HG03280 (cell line): ENCODE data around the gene IL20RA.

ENCODE experiments used
- ATAC-seq: cut with Tn5 transposase; IDR thresholded peaks from one replicate; pipeline ENCODE4 v1.9.1; 2021; ENCODE audit warnings: mild to moderate bottlenecking, moderate library complexity; ENCODE audit not compliant: unreplicated experiment

The IL20RA gene

GRCh38 chr6:137045222-137045789 lies 541 bp upstream of the IL20RA start:
- ATAC-seq, result no peak

DNA sequence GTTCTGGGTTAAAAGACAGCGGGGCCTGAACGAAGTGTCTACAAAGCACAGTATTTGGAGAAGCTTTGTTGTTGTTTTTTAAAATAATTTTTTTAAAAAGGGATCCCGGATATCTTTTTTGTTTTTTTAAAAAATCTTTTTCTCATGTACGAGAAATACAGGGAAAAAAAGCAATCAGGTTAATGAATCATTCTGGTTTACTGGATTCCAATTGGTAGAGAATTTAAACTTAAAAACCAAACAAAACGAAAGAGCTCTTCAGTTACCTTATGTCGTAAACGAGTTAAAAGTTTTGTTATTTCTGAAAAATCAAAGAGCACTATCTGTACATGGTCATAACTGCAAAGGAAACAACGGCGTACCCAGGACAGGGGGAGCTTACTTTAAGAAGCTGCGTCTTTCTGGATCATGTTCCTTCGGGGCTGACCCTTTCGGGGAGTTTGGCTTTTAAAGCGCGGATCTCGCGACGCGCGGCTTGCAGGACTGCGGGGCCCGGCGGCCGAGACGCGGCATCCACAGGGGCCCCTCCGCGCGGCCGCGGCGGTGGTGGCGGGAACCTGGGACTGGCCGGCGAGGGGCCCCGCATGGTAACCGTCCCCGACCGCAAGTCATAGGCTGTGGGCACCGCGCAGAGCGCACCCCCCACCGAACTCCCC lies 927 bp downstream of the IL20RA start:
- no peak for ATAC-seq

DNA sequence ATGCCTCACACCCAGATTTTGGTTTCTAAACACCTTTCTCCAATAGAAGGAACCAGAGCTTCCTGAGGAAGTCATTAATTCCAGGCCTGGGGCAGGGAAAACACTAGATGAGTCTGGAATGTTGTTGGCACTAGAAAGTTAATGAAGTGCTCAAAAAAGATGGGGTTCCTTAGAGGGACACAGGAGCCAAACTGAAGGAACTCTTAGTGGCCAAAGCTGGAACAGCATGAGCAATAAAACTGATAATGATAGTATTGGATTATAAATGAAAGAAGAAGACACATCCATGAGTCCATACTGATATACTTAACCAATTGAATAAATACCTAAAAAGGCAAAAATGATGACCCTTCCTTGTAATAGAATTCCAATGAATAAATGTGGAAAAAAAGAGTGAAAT lies 4.4 kb downstream of the IL20RA start:
- no peak for ATAC-seq

GRCh38 chr6:137039010-137039409 lies 5.8 kb downstream of the IL20RA start:
- ATAC-seq, result no peak

DNA sequence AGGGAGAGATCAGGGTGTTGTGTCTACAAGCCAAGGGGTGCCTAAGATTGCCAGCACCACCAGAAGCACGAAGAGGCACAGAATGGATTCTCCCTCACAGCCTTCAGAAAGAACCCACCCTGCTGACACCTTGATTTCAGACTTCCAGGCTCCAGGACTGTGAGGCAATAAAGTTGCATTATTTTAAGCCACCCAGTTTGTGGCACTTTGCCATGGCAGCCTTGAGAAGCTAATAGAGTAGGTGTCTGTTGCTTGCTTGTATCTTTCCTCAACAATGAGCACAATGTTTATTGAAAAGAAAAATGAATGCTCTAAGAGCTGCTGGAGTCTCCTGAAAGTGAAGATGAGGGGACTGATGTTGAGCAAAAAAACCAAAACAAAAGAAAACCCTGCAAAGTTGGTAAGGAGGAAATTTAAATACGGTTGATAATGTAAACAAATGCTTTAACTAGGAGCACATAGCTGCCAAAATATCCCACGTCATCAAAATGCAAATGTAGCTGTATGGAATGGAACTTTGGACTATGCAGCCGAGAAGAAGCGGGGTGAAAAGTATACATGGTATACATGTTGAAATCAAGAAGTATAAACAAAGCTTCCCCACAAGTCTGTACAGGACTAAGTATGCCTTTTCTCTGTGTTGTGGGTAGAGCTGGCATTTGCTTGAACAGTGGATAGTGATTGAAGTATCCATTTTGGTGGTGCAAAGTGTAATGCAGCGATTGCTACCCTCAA lies 8.0 kb downstream of the IL20RA start:
- ATAC-seq, result no peak

DNA sequence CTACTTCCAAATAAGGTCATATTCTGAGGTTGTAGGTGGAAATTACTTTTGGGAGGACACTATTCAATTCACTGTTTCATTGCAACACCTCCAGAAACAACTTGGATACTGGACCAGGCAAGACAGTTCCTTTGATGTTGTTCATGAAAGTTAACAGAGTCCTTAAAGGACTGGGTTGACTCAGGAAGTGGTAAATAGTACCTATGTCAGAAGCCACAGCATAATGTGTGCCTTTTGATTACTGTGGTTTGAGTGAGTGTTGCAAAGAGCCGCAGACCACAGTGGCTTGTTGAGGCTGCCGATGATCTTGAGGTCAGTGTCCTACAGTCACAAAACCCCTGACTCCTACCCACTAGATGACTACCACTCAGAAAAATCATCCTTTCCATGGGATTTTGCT lies 10.9 kb downstream of the IL20RA start:
- peak; percentile 89 for ATAC-seq

DNA sequence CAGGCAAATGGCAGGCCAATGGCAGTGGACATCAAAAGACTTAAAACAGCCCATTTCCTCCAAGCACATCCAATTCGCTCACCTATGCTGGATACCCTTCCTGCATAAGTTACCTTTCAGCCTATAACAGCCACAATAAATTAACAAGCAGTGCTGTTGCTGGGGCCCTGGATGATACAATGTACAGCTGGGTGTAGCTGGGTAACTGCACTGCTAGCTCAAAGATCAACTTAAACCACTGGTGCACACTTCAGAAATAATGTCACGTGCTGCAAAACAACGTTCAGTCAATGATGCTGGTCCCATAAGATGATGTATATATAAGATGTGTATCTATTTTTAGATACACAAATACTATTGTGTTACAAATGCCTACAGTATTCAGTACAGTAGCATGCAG lies 13.6 kb downstream of the IL20RA start:
- no peak for ATAC-seq

GRCh38 chr6:137028912-137029311 lies 15.9 kb downstream of the IL20RA start:
- no peak for ATAC-seq

GRCh38 chr6:137025786-137026730 lies 18.7 kb downstream of the IL20RA start:
- ATAC-seq, result no peak

DNA sequence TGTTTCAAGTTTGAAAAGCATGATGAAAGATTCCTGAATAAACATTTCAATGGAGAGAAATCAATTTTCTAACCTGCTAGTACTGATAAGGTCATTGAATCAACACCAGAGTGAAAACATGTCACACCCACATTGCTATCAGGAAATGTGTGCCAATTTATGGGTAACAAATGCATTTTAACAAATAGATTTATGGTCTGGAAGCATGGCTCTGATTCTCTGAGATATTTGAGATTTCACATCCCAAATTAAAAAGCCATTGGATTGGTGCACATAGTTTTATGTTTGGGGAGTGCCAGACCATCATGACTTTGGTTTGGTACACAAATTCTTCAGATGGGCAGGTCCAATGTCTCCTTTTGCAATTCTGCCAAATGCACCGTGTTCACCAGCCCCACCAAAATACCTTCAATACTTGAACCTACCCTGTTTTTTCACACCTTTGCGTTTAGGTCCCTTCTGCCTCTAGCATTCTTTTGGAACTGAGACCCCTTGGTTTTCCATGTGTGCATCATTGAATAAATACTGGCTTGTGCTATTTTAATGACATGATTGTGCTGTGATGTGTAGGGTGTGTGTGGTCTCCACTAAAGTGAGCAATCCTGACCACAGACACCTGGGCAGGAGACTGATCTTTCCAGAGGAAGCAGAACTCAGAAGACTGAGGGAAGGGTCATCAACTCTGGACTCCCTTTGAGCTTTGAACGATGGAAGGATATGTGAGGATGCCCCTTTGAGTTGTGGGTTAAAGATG lies 20.4 kb downstream of the IL20RA start:
- ATAC-seq, result no peak

DNA sequence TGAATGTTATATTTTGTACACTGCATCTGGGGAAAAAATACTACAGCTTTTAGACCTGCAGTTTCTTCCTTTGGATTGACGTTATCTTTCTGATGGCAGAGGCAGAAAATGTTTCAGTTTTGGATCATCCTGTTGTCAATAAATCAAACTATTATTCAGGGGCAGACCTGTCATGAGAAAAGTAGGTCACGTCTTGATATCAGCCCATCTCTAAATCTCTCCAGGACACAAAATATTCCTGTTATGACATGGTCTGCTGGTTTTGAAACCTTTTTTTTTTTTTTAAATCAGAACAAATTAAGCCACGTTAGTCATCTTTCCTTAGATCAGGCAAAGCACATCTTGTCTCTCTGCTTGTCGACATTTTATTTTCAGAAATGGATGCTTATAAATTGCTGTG lies 24.0 kb downstream of the IL20RA start:
- no peak for ATAC-seq

GRCh38 chr6:137019476-137020272 lies 25.1 kb downstream of the IL20RA start:
- no peak for ATAC-seq

DNA sequence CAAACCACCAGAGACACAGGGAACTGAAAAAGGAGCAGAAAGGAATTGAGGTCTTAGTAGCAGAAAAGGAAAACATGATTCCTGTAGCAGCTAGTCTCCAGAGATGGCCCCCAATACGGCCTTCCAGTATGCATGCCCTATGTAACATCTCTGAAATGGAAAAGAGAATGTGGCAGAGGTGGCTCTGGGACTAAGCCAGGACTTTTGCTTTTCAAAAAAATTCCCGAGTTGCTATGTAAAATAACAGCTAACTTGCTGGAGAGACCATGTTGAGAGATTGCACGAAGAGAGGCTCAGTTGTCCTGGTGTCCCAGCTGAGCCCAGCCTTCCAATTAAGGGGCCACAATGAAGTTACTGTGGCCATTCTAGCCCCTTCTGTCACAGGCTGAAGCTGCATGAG lies 27.7 kb downstream of the IL20RA start:
- no peak for ATAC-seq

DNA sequence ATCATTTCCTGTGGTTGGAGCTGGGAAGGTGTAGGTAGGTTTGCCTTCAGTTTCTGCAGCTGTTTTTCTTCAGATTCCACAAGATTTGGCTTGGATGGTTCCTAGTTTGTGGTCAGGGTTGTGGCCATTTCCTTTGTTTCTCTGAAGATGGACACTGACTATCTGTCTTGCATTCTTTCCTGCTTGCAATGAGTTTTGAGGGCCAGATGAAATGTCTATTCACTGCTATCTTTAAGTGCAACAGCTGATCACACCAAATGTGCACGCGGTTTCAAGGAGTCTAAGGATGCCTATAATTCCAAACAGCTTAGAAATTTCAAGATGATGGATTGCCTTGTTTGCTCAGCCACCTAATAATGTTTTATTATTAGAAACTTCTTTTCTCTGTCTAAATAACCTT lies 28.4 kb downstream of the IL20RA start:
- no peak for ATAC-seq

GRCh38 chr6:137015943-137016342 lies 28.8 kb downstream of the IL20RA start:
- ATAC-seq, result no peak

GRCh38 chr6:137013738-137014602 lies 30.8 kb downstream of the IL20RA start:
- no peak for ATAC-seq

- ATAC-seq, result no peak
These were observed 31.7 kb downstream of the IL20RA start for GRCh38 chr6:137013031-137013430.

DNA sequence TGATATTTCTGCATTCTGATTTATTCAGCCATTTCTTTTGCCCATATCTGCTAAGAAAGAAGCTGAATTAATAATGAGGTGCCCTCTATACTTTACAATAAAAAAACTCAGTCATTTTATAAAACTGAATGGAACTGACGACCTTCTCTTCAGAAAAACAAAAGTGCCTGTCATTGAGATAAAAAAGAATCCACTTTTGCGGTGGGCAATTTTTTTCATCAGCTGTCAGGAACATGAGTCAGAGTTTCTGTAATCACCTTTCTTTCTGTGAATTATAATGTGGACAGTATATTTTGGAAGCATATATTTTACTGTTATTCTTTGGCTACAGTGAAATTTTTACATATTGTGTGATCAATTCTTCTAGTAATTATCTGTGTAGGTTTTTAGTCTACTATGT lies 33.4 kb downstream of the IL20RA start:
- no peak for ATAC-seq
